Ishikawa (cell line): ENCODE results near the gene RIN2.

Experiments used
- CEBPB ChIP-seq: IDR thresholded peaks from 2 replicates; pipeline ENCODE4 v1.6.1; 2012
- CREB1 ChIP-seq: IDR thresholded peaks from 2 replicates; pipeline ENCODE4 v1.6.1; 2012; ENCODE audit warnings: low read depth
- EGR1 ChIP-seq: IDR thresholded peaks from 2 replicates; pipeline ENCODE4 v1.6.1; 2012
- EP300 ChIP-seq: IDR thresholded peaks from 2 replicates; pipeline ENCODE4 v1.6.1; 2012; ENCODE audit warnings: borderline replicate concordance
- MAX ChIP-seq: IDR thresholded peaks from 2 replicates; pipeline ENCODE4 v1.6.1; 2012
- RAD21 ChIP-seq: IDR thresholded peaks from 2 replicates; pipeline ENCODE4 v1.6.1; 2012; ENCODE audit warnings: low read depth
- REST ChIP-seq: IDR thresholded peaks from 2 replicates; pipeline ENCODE4 v1.6.1; 2012; ENCODE audit warnings: low read depth, mild to moderate bottlenecking
- TAF1 ChIP-seq: IDR thresholded peaks from 2 replicates; pipeline ENCODE4 v1.6.1; 2012; ENCODE audit warnings: low read depth, mild to moderate bottlenecking
- TEAD4 ChIP-seq: IDR thresholded peaks from 2 replicates; pipeline ENCODE4 v1.6.1; 2012
- YY1 ChIP-seq: IDR thresholded peaks from 2 replicates; pipeline ENCODE4 v1.6.1; 2012; ENCODE audit warnings: low read depth
- TF ChIP-seq, protein P1 (sequence below): IDR thresholded peaks from 2 replicates; pipeline ENCODE4 v1.6.1; 2012

- TF ChIP-seq EP300: no peak
- no peak for TF ChIP-seq REST
- no peak for TF ChIP-seq YY1
- no peak for TF ChIP-seq TAF1
- no peak for TF ChIP-seq RAD21
- TF ChIP-seq CEBPB: no peak
- TF ChIP-seq MAX: no peak
- TF ChIP-seq, protein P1, sequence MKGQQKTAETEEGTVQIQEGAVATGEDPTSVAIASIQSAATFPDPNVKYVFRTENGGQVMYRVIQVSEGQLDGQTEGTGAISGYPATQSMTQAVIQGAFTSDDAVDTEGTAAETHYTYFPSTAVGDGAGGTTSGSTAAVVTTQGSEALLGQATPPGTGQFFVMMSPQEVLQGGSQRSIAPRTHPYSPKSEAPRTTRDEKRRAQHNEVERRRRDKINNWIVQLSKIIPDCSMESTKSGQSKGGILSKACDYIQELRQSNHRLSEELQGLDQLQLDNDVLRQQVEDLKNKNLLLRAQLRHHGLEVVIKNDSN: no peak
- TF ChIP-seq CREB1: no peak
- no peak for TF ChIP-seq TEAD4
- no peak for TF ChIP-seq EGR1
These were observed 11.4 kb downstream of the RIN2 start for GRCh38 chr20:19769507-19769906.
